Stimulated activated CD8-positive, alpha-beta memory T cell treated with anti-CD3 and anti-CD28 coated beads, Interleukin-12 subunit alpha, Interleukin-12 subunit beta, amount 100 ng/mL, for 1 hour (primary cell): ENCODE measurements around the gene CYREN.
A peak's percentile ranks its signal among the peaks of the same experiment; 100 is the strongest.
"Not testable (repeated sequence)": the region's sequence is repeated elsewhere in the genome, so short reads cannot be mapped to it uniquely, and the experiment has no call there.

ENCODE experiments used
- DNase-seq: peaks from one replicate; pipeline ENCODE4 v3.0.0-alpha.2; 2020; ENCODE audit warnings: low read depth

The CYREN gene, protein sequence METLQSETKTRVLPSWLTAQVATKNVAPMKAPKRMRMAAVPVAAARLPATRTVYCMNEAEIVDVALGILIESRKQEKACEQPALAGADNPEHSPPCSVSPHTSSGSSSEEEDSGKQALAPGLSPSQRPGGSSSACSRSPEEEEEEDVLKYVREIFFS

DNA sequence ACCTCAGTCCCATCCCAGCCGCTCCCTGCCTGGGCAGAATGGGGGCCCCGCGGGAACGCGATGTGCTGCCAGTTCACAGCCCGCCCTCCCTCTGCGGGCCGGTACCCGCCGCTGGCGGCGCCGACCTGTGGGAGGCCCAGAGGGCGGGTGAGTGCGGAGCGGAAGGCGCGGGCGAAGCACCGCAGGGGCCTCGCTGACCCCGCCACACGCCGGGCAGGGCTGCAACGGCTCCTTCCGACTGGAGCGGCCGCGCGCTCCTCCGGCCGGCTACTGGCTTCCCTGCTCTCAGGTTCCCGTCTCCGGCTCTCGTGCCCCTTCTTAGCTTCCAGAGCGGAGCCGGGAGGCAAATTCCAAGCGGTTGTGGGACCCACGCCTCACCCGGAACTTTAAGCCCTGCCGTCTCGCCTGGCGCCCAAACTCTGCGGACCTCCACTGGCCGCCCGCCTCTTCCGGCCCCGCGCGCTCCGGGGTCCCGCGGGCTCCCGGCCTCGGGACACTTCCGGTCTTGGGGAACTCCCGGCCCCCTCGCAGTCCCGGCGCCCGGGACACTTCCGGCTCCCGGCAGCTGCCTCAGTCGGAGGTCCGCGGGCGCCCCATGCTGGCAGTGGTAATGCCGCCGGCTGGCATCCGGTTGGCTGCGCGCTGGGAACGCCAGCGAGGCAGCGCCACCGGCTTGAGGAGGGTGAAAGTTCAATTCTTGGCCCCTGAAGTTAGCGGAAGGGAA is at the start of gene CYREN:
CYREN (minus strand) TSS at position 434 of the 724 bp plus-strand sequence. CDS start 1,785 bp downstream, outside the sequence.
- DNase-seq, result peak; percentile 79

DNA sequence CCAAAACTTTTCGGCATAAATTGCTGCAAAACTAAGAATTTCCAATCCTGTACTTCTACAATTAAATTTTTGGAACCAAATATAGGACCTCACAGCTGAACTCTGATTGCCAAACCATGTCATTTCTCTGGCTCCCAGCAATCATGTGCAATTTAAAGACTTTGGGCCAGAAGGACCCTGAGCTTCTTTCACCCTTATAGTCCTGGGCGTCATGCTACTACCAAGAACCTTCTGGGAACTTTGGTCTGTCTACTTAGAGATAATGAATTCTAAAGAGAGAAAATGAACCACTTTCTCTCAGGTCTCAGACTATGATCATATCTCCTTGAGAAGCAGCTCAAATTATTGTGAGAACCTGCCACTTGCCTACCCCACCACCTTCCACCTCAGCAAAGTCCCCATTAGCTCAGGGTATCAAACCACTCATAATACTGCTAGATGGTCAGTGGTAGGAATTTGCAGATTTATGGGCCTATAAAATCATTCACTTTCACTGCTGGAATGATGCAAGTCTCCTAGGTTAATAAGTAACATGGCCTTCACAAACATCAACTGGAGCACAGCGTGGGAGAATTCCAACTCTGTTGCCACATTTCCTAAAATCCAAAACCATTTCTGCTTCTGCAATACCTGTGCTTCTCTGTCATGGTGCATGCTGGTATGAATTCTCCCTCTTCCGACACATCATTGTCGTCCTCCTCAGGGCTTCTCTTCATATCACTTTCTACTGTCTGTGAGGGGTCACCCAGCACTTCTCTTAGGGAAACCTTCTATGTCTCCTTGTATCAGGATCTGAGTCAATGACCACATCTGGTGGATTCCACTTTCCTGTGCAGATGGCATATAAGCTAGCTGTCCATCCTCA is 47.4 kb upstream of the CYREN start:
- no peak for DNase-seq

DNA sequence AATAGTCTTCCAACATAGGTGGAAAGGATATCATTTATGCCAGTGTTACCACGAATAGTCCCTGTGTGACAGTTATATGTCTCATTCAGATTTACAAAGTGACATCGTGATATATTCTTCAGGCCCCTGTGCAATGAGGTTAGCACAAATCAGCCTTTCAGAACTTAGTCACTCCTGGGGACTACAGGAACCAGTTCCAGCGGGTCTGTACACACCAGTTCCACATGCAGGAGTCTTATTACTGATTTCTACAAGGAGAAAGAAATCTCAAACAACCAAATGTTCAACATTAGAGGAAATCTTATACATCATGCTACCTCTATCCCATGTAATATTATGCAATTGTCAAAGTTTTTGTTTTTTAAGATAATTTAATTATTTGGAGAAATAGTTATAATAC is 45.2 kb upstream of the CYREN start:
- DNase-seq, result no peak

DNA sequence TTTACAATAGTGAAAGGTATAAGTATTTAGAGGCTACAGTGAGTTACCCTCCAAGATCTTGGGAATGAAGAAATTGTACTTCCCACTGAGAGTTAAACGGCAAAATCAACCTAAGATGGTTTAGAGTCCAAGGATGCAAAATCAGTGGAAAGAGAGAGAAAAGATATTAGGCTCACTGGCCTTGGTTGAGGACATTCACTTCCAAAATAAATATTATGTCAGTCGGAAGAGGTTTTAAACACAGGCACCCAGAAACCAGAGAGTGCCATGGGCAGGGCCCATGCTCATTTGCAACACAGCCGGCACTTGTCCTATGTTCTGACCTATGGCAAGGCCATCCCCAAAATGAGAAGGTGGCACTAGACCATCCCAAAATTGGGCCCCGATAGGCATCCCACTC is 44.7 kb upstream of the CYREN start:
- DNase-seq, result no peak

DNA sequence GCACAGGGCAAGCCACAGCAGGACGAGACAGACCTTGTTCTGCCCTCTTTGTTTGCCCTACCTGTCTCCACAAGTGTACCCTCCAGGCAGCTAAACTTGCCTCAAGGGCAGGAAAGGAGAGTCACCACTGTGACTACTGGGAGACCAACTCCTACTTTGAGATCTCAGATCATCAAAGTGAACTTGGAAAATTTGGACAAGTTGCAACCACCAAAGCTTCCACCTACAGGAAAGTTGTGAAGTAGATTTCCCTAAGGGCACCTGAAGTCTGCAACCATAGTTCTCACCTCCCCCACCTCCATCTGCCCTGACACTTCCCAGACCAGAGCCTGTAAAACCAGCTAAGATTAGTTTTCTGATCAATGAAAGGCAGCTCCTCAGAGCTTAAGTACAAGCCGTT is 43.3 kb upstream of the CYREN start:
- DNase-seq, result no peak

DNA sequence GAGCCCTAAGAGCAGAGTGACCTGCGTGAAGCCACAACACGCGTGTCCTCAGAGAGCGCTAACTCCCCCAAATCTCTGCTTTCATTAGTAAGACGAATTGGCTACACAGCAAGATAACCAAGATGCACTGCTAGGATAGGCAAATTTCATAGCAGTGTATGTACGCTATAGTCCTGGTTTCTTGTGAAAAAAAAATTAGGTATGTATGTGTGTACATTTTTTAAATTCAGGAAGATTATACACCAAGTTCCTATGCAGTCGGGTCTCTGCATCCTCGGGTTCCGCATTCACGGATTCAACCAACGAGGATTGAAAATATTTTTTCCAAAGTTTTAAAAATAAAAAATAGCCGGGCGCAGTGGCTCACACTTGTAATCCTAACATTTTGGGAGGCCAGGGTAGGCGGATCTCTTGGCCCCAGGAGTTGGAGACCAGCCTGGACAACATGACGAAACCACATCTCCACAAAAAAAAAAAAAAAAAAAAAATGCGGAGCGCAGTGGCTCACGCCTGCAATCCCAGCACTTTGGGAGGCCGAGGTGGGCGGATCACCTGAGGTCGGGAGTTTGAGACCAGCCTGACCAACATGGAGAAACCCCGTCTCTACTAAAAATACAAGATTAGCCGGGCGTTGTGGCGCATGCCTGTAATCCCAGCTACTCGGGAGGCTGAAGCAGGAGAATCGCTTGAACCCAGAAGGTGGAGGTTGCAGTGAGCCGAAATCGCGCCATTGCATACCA is 41.6 kb upstream of the CYREN start:
- not testable (repeated sequence) for DNase-seq

DNA sequence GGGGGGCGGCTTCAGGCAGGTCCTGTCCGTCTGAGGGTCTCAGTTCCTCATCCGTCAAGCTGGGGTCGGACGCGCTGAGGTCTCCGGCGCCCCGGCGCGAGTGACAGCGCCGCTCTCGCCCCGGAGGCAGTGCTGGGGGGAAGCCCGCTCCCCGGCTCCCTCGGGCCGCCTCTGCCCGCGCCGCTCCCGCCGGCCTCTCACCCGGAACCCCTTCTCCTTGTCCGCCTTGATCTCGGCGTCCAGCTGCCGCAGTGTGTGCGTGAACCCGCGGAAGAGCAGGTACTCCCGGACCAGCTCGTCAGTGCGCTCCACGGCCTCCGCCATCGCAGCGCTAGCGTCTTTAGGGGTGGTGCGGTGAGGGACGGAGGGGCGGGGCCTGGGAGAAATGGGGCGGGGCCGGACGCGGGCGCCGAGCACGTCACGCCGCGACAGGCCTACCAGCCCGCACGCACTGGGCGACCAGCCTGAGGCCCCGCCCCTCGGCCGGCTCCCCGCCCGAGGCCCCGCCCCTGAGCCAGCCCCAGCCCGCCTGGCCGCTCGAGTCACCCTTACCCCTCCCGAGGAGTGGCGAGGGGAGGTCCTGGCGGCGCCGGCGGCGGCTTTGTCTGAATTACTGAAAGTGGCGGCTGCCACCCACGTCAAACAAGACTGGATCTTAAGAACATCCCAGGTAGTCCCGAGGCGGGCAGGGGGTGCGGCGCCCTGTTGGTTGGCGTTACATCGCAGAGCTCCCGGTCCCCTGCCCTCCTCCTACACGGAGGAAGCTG is 40.9 kb upstream of the CYREN start, which contains the start of gene WDR91:
WDR91 (minus strand) TSS at position 348 of the 767 bp plus-strand sequence; CDS start at position 324, 24 bp downstream.
- DNase-seq, result peak; percentile 90

DNA sequence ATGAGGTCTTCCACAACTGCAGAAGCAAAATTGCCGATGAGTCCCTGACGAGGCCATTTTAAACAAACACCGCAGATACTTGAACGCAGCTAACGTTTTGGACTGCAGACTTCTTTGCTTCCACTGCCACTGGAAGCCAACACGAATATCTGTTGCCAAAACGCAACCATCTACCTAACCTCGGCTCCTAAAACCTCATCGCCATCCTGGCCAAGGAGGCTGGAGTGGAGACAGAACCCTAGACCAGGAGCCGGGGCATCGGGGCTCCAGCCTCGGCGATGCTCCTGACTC is 40.3 kb upstream of the CYREN start:
- no peak for DNase-seq

DNA sequence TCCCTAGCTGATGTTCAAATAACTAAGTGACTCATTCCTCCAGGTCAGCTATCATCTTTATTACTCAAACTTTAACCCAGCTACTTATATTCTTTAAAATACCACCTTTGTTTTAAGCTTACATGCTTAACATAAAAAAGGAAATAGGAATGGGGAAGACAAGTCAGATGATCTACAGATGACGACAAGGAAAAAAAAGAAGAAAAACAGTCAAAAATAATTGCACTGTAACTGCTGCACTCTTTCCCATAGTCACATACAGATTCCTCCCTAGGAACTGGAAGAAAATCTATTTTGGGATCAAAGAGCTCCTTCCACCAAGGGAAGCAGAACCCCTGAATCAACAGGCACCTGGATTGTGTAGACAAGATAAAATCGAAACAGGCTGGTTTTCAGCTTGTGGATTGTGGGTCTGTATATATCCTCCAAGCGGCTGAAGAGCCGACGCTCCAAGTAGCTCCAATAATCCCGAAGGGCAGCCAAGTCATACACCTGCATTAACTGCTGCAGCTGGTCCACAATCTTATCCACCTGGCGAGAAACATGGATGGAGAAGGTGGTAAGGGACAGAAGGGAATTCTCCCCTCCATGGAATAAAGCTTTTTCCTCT is 38.8 kb upstream of the CYREN start:
- no peak for DNase-seq

DNA sequence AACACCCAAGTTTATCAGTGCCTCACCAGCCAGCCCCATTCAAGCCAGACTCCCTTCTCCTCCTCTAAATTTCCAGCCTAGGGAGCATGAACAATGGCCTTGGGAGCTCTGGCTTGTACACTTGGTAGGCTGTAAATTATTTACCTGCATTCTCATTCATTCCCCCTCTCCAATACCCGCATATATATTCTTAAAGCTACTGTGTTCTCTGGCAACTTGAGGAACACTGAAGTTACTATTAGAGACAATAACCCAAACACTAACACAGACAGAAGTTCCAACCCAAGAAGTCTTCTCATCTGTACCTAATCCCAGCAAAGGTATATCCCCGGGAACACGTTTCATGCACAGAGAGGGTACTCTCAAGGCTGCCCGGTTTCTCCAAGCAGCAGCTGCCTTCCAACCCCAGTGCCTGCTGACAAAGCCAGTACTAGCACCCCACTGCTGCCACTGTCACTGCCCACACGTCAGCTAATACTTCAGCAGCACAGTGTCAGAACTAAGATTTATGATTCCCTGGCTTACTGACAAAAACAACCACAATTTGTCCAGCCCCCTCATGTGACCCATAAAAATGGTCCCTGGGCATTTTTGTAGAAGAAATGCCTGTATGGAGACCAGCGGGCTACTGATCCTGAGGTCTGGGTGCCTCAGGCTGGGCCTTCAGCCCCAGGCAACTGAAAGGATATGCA is 37.7 kb upstream of the CYREN start:
- DNase-seq, result no peak

DNA sequence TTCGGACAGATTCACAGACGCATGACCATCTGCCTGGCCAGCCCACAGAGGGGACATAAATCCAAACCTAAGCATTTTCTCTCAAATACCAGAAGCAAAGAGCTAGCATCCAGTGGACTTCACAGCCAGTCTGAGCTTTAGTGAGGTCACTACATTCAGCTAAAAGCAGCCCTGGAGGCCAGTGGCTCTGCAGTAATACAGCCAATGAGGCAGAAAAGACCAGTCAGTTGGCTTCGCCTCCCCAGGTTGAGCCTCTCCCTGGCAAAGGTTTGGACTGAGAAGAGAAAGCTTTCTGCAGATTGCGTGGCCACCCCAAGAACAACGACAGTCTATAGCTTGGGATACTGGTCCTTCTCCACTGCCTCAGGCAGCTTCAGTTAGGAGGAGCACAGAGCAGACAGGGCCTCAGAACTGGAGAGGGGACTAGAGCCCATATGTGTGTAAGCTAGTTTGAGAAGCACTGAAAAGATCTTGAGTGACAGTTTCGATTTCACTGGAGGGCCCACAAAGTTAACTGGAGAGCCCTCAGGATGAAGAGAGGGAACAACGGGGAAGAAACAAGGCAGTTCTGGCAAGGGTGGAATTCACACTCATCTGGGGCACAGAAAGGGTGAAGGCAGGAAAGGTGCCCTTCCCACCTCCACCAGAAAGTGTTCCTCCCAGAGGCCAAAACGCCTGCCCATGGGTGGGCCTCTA is 37.0 kb upstream of the CYREN start:
- DNase-seq, result no peak

DNA sequence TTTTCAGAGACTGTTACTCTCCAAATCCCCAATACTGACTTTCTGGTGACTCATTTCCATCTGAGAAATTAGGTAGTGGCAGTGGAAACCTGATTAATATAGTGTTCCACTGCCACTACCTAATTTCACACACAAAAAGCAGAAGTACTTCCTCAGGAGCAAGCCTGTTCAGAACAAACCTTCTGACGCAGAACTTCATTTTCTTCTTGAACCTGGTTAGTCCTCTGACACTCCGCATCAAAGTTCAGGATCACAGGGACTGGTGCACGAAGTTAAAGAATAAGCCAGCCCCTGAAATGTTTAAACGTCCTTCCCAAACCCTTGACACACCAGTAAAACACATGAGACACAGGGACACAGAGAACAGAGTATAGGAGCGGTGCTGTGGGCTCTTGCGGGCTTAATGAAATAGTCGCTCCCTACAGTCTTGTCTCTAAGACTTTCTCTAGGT is 36.5 kb upstream of the CYREN start:
- no peak for DNase-seq

DNA sequence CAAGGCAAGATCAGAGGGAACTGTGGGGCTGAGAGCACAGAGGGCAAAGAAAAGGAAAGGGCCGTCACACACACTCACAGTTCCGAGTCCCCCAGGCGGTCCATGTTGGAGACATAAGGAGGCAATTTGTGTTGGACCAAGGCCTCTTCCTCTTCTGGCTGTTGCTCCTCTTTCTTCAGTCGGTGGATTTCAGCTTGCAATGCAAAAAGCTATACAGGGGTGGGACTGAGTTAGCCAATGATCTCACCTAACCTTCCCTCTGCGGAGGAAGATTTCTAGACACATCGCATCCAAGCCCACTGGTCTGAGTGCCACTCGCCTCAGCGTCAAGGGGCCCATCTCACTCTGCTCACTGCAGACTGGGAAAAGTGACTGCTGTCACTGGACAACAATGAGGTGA is 35.3 kb upstream of the CYREN start:
- DNase-seq, result no peak

DNA sequence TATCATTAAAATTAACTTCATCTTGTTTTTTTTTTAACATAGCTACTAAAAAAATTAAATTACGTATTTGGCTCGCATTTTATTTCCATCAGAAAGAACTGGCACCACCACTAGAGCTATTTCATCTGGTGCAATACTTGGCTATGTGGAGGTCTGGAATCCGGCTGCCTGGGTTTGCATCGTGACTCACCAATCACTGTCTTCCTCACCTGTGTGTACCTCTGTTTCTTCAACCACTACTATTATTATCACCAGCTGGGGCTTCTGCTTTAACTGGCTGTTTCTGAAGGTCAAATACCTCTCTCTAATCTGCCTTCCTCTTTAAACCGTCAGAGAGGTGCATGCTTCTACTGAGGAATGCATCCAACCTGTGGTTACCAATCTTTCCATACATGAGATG is 34.4 kb upstream of the CYREN start:
- no peak for DNase-seq

DNA sequence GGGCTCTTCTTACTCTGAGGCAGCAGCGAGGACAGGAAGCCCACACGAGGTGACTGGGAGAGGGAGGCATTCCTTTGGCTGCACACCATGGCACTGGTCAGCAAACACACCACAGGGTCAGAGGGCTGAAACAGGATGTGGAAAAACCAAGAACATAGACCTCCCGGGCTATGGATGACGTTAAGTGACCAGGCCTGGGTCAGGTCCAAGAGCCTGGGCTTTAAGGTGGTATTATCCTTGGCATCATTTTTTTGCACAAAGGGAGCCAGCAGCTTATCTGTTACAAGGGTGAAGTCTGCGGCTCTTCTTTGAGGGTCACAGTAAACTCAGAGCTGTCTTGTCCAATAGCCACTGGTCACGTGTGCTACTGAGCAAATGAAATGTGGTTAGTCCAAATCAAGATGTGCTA is 33.8 kb upstream of the CYREN start:
- no peak for DNase-seq

DNA sequence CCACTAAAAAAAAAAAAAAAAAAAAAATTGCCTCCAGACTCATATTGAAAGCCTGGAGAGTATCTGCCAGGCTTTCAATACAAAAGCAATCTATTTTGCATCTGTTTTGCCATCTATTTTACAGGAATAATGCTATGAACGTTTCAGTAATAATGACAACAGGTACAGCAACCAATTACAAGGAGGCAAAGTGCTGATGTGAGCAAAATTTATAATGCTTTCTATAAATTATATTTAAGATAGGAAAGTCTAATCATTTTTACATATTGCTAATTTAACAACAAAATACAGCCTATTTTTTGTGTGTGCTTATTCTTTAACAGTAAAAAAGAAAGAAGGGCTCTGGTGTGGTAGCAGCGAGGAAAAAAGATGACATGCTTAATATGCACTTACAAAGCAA is 30.8 kb upstream of the CYREN start:
- no peak for DNase-seq

DNA sequence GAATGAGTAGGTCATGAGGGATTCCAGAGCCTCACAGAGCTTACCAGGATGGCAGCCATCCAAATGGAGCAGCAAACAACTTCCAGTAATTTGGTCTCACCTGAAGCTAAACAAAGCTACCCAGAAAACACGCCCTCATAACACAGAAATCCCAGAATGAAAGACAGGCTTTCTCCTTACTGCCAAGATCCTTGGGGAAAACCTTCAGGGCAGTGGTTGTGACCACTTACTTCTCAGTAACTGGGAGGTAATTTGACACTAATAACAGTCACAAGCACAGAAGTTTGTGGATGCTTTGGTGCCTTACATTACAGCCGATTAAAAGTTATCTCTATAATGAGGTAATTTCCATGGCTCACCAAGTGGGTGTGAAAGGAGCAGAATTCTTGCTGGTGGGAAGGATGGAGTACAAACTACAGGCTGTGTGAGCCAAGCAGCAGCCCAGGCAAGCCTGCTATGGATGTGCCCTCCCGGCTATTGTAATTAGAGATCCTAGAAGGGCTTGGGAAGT is 30.4 kb upstream of the CYREN start:
- DNase-seq, result no peak

DNA sequence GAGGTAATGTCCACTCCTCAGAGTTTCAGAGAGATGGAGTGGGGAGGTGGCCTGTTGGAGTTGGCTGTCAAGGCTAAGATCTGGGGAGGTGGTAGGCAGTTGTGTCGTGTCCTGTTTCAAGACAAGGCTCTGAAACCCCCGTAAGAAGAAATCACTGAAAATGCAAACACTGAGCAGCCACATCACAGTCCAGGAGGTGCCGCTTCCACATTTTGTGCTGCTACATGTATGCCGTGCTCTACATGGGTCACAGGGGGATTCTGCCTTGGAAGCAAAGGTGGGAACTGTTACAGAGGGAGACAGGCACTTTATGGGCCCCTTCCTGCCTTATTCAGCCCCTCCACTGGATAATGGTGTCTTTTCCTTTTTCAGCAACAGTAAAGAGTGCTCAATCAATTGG is 28.9 kb upstream of the CYREN start:
- DNase-seq, result no peak

DNA sequence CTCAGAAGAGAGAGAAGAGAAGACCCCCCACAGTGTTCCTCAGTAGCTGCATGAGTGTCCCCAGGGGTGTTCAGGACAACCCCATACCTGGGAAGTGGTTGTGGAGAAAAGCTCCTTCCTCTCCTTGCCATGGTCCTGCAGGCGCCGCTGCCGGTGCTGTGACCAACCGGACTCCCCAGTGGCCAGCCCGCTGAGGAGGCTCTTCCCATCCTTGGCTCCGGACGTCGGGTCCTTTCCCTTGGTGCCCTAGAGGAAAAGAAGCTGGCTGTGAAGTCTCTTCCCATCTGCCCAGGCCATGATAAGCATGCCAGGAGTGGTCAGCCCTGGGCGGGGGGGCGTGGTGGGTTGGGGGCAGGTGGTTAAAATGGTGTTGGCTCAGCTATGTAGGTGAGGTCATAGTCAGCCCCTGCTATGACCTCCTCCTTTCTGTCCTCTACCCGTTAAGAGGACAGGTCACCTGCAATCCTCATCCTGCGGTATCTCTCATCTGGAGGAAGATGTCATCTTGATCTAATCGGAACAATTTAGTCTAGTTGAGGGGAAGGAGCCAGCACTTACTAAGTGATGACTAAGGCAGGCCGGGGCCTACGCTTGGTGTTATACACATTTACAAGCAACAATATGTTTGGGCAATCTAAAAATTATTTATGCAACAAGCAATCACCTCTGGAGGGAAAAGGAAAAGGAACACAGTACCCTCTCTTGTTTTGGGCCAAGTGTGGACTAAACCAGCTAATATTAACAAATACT is 27.6 kb upstream of the CYREN start:
- no peak for DNase-seq
